A549 (cell line): ENCODE data around the gene SULF2.

Experiments used
- MAFK ChIP-seq: fragments of 450-650 bp; IDR thresholded peaks from 2 replicates; pipeline ENCODE4 v1.6.1; 2014; ENCODE audit not compliant: partially characterized antibody
- POLR2A ChIP-seq: IDR thresholded peaks from 2 replicates; pipeline ENCODE4 v1.6.1; 2012; ENCODE audit warnings: mild to moderate bottlenecking, low read length

- TF ChIP-seq MAFK (no peak), POLR2A (no peak)
Observed at GRCh38 chr20:47775841-47776240, 9.4 kb downstream of the SULF2 start.
